ENCODE results near the gene LRRC59.

Gene LRRC59

GRCh38 chr17:50355701-50356341 is 41.5 kb downstream of the LRRC59 start:
- Histone ChIP-seq H2AFZ (ENCODE audit: low read depth, low read length) (no peak overlapping the region), H3K27me3 (ENCODE audit: low read depth, low read length) (no peaks in the 10 kb centered on the region), H3K4me2 (ENCODE audit: low read length) (no peak overlapping the region), H3K79me2 (ENCODE audit: low read length) (no peaks in the 10 kb centered on the region), H3K4me1 (ENCODE audit: low read length) (no peaks in the 10 kb centered on the region), H3K9ac (ENCODE audit: low read length) (no peak overlapping the region), H3K36me3 (replicated peaks; ENCODE audit: low read depth, low read length) (peaks cover 22% of the 10 kb centered on the region), H4K20me1 (ENCODE audit: insufficient read depth, low read length) (0 out of 2 replicates have a peak, but pooled peaks cover 9% of the 10 kb centered on the region), H3K4me3 (ENCODE audit: low read length) (no peak overlapping the region), H3K9me3 (ENCODE audit: insufficient read depth, low read length) (no peaks in the 10 kb centered on the region), H3K27ac (ENCODE audit: low read length) (no peak overlapping the region)
- TF ChIP-seq EZH2phosphoT487 (IDR thresholded peaks at IDR 0.05; ENCODE audit: low read depth) (no peak), CTCF (IDR thresholded peaks at IDR 0.05; ENCODE audit: low read depth, low read length) (no peak)

DNA sequence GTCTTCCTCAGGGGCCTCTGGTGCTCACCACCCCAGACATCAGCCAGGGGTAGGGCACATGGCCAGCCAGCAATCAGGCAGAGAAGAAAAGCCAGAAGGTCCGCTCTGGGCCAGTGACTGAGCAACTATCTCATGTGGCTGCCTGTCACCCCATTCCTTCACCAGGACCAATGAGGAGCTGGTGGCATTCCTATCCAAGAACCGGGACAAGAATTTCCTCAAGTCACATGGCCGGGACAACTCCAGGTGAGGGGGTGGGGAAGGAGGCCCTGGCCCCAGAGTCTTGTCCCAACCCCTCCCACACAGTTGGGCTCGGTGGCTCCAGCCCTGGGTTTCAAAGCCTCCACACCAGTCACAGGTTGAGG is 42.0 kb downstream of the LRRC59 start:
- H4K20me1 ChIP-seq (ENCODE audit: insufficient read depth, low read length): peaks cover 12% of the 10 kb centered on the region; the same call in 1 of the 2 replicates
- no peak overlapping the region for H3K4me2 ChIP-seq (ENCODE audit: low read length)
- no peak overlapping the region for H3K9ac ChIP-seq (ENCODE audit: low read length)
- no peaks in the 10 kb centered on the region for H3K79me2 ChIP-seq (ENCODE audit: low read length)
- no peaks in the 10 kb centered on the region for H3K9me3 ChIP-seq (ENCODE audit: insufficient read depth, low read length)
- H3K4me3 ChIP-seq (ENCODE audit: low read length): no peak overlapping the region
- no peak for TF ChIP-seq CTCF (IDR thresholded peaks at IDR 0.05; ENCODE audit: low read depth, low read length)
- TF ChIP-seq EZH2phosphoT487 (IDR thresholded peaks at IDR 0.05; ENCODE audit: low read depth): no peak
- H3K27ac ChIP-seq (ENCODE audit: low read length): no peak overlapping the region
- H3K4me1 ChIP-seq (ENCODE audit: low read length): no peaks in the 10 kb centered on the region
- no peak overlapping the region for H2AFZ ChIP-seq (ENCODE audit: low read depth, low read length)
- H3K27me3 ChIP-seq (ENCODE audit: low read depth, low read length): no peaks in the 10 kb centered on the region
- H3K36me3 ChIP-seq (replicated peaks; ENCODE audit: low read depth, low read length): peaks cover 22% of the 10 kb centered on the region

- Histone ChIP-seq H3K79me2 (ENCODE audit: low read length) (no peaks in the 10 kb centered on the region), H3K27ac (ENCODE audit: low read length) (no peak overlapping the region), H3K4me2 (ENCODE audit: low read length) (no peak overlapping the region), H4K20me1 (ENCODE audit: insufficient read depth, low read length) (peaks cover 12% of the 10 kb centered on the region; the same call in 1 of the 2 replicates), H3K9ac (ENCODE audit: low read length) (no peak overlapping the region), H3K4me1 (ENCODE audit: low read length) (no peaks in the 10 kb centered on the region), H3K4me3 (ENCODE audit: low read length) (no peak overlapping the region), H3K9me3 (ENCODE audit: insufficient read depth, low read length) (no peaks in the 10 kb centered on the region), H2AFZ (ENCODE audit: low read depth, low read length) (no peak overlapping the region), H3K27me3 (ENCODE audit: low read depth, low read length) (no peaks in the 10 kb centered on the region), H3K36me3 (replicated peaks; ENCODE audit: low read depth, low read length) (peaks cover 22% of the 10 kb centered on the region)
- no peak for TF ChIP-seq CTCF (IDR thresholded peaks at IDR 0.05; ENCODE audit: low read depth, low read length)
- no peak for TF ChIP-seq EZH2phosphoT487 (IDR thresholded peaks at IDR 0.05; ENCODE audit: low read depth)
Observed at GRCh38 chr17:50354776-50355175, 42.5 kb downstream of the LRRC59 start.

DNA sequence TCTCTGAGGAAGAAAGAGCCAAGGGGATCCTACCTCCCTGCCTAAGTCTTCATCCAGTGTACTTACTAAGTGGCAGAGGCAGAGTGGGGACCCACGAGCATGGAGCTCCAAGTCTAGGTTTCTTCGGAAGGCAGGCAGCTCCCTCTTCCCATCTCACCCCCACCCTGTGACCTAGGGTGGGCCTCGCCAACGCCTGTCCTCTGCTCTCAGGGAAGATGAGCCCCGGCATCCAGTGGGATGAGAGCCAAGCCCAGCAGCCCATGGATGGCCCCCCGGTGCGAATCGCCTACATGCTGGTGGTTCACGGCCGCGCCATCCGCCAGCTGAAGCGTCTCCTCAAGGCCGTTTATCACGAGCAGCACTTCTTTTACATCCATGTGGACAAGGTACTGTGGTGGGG is 43.1 kb downstream of the LRRC59 start:
- no peaks in the 10 kb centered on the region for H3K79me2 ChIP-seq (ENCODE audit: low read length)
- H2AFZ ChIP-seq (ENCODE audit: low read depth, low read length): no peak overlapping the region
- peaks cover 22% of the 10 kb centered on the region for H3K36me3 ChIP-seq (replicated peaks; ENCODE audit: low read depth, low read length)
- no peak overlapping the region for H3K4me3 ChIP-seq (ENCODE audit: low read length)
- no peak overlapping the region for H3K9ac ChIP-seq (ENCODE audit: low read length)
- H4K20me1 ChIP-seq (ENCODE audit: insufficient read depth, low read length): peaks cover 12% of the 10 kb centered on the region; the same call in 1 of the 2 replicates
- H3K27ac ChIP-seq (ENCODE audit: low read length): no peak overlapping the region
- no peaks in the 10 kb centered on the region for H3K4me1 ChIP-seq (ENCODE audit: low read length)
- no peaks in the 10 kb centered on the region for H3K27me3 ChIP-seq (ENCODE audit: low read depth, low read length)
- H3K9me3 ChIP-seq (ENCODE audit: insufficient read depth, low read length): no peaks in the 10 kb centered on the region
- TF ChIP-seq EZH2phosphoT487 (IDR thresholded peaks at IDR 0.05; ENCODE audit: low read depth) (no peak), CTCF (IDR thresholded peaks at IDR 0.05; ENCODE audit: low read depth, low read length) (no peak)
- H3K4me2 ChIP-seq (ENCODE audit: low read length): no peak overlapping the region

All from OCI-LY3 (cell line).